PC-9 (cell line): Measurements from ENCODE around the gene TLE1. TPM values are rescaled to one million over a fixed set of nuclear protein-coding genes. Genes with fewer than 3 reads are reported as not detected.

ENCODE experiments used
- BruUV-seq: library from RNA; stranded (reverse); fragments of 400-500 nt; replicated peaks from 2 replicates; lab custom pipeline; 2021; lab: Mats Ljungman, UMichigan
- CTCF ChIA-PET: fragments of 300-600 bp; sonication (Branson Sonifier 250); formaldehyde crosslinking; loops from one replicate; lab custom pipeline; 2022; ENCODE audit warnings: antibody characterized with exemption; lab: Charles Lee
- POLR2A ChIA-PET: fragments of 300-600 bp; sonication (Branson Sonifier 250); formaldehyde crosslinking; loops from one replicate; lab custom pipeline; 2022; ENCODE audit warnings: antibody characterized with exemption; ENCODE audit not compliant: unreplicated experiment; lab: Charles Lee
- DNase-seq, 2 experiments: peaks; one replicate each; pipeline versions ENCODE4 v3.0.0 to v3.0.0-alpha.2; 2015 to 2022; ENCODE audit warnings: mixed read lengths in 1 of 2
- H2AFZ ChIP-seq: fragments of 200-600 bp; sonication (generic); 2 replicates; pipeline ENCODE4 v1.8.1; 2017; ENCODE audit warnings: antibody characterized with exemption
- H3F3A ChIP-seq: fragments of 200-600 bp; sonication (generic); 2 replicates; pipeline ENCODE4 v1.8.1; 2017; ENCODE audit warnings: antibody characterized with exemption, mild to moderate bottlenecking, low read depth; ENCODE audit not compliant: insufficient read depth
- H3K27ac ChIP-seq: fragments of 200-600 bp; sonication (generic); 2 replicates; pipeline ENCODE4 v1.6.1; 2016; ENCODE audit warnings: mixed run types
- H3K27me3 ChIP-seq: fragments of 200-600 bp; sonication (generic); 2 replicates; pipeline ENCODE4 v1.6.1; 2016; ENCODE audit warnings: low read depth, mixed run types; ENCODE audit not compliant: insufficient read depth
- H3K36me3 ChIP-seq: fragments of 200-600 bp; sonication (generic); 2 replicates; pipeline ENCODE4 v1.6.1; 2016; ENCODE audit warnings: low read depth, mixed run types
- H3K4me1 ChIP-seq: fragments of 200-600 bp; sonication (generic); replicated peaks from 2 replicates; pipeline ENCODE4 v1.6.1; 2016; ENCODE audit warnings: mixed run types; ENCODE audit not compliant: insufficient read depth
- H3K4me2 ChIP-seq: fragments of 200-600 bp; sonication (generic); 2 replicates; pipeline ENCODE4 v1.6.1; 2017; ENCODE audit warnings: mixed run types
- H3K4me3 ChIP-seq: fragments of 200-600 bp; sonication (generic); 2 replicates; pipeline ENCODE4 v1.6.1; 2016; ENCODE audit warnings: mixed run types
- H3K79me2 ChIP-seq: fragments of 200-600 bp; sonication (generic); 2 replicates; pipeline ENCODE4 v1.6.1; 2017; ENCODE audit warnings: low read depth, mixed run types
- H3K9me2 ChIP-seq: fragments of 200-600 bp; sonication (generic); 2 replicates; pipeline ENCODE4 v1.8.1; 2017; ENCODE audit warnings: mild to moderate bottlenecking; ENCODE audit not compliant: insufficient read depth
- H3K9me3 ChIP-seq: fragments of 200-600 bp; sonication (generic); 2 replicates; pipeline ENCODE4 v1.8.1; 2016; ENCODE audit warnings: low read depth; ENCODE audit not compliant: insufficient read depth
- H4K20me1 ChIP-seq: fragments of 200-600 bp; sonication (generic); 2 replicates; pipeline ENCODE4 v1.8.1; 2017; ENCODE audit not compliant: insufficient read depth
- CTCF ChIP-seq: fragments of 200-600 bp; sonication (generic); conservative IDR thresholded peaks from 2 replicates; pipeline ENCODE4 v1.6.1; 2017; ENCODE audit warnings: mixed run types, antibody characterized with exemption, mild to moderate bottlenecking, moderate library complexity
- EZH2 ChIP-seq: fragments of 200-600 bp; sonication (generic); IDR thresholded peaks from 2 replicates; pipeline ENCODE4 v1.8.0; 2017; ENCODE audit warnings: antibody characterized with exemption, low read depth
- intact Hi-C: fragments of 100-400 bp; cut with micrococcal nuclease; formaldehyde crosslinking; loops from one replicate; pipeline ENCODE4 v1.10.0; 2022; ENCODE audit not compliant: unreplicated experiment
- total RNA-seq: library from RNA; stranded (reverse); gene quantifications from 2 replicates; pipeline ENCODE4 v1.2.3, GENCODE V29; 2021

The TLE1 gene
- total RNA-seq, 1 experiment from 2014 or later, result 80.9 TPM

GRCh38 chr9:81605170-81605670, 84.1 kb downstream of the TLE1 start:
- no TSS peak for BruUV-seq

GRCh38 chr9:81604306-81605169, 84.8 kb downstream of the TLE1 start:
- Histone ChIP-seq H4K20me1 (no peaks in the 10 kb centered on the region), H3K9me3 (no peaks in the 10 kb centered on the region), H3K4me2 (no peak overlapping the region), H3K27me3 (no peaks in the 10 kb centered on the region), H3K36me3 (peaks cover 42% of the 10 kb centered on the region), H3K9me2 (no peaks in the 10 kb centered on the region), H3K4me1 (peaks cover 8% of the 10 kb centered on the region), H3F3A (no peaks in the 10 kb centered on the region), H3K27ac (no peak overlapping the region), H3K4me3 (no peak overlapping the region), H3K79me2 (no peaks in the 10 kb centered on the region), H2AFZ (no peak overlapping the region)
- ChIA-PET POLR2A (no interaction called here), CTCF (no interaction called here)
- intact Hi-C loops, result no loop called here
- DNase-seq, result no peak
- TF ChIP-seq EZH2, result no peak
- TF ChIP-seq CTCF, result no peak
- no TSS peak for BruUV-seq

More at GRCh38 chr9:81605170-81605670, 84.1 kb downstream of the TLE1 start:
- H3K27me3 ChIP-seq, result no peaks in the 10 kb centered on the region
- no peak overlapping the region for H3K4me2 ChIP-seq
- H3K9me2 ChIP-seq, result no peaks in the 10 kb centered on the region
- no peak for DNase-seq
- peaks cover 42% of the 10 kb centered on the region for H3K36me3 ChIP-seq
- TF ChIP-seq EZH2 (no peak), CTCF (no peak)
- ChIA-PET POLR2A (no interaction called here), CTCF (no interaction called here)
- H3K27ac ChIP-seq, result no peak overlapping the region
- H3K9me3 ChIP-seq, result no peaks in the 10 kb centered on the region
- no peak overlapping the region for H3K4me3 ChIP-seq
- H3K4me1 ChIP-seq, result peaks cover 8% of the 10 kb centered on the region
- no peaks in the 10 kb centered on the region for H3F3A ChIP-seq
- intact Hi-C loops, result no loop called here
- H3K79me2 ChIP-seq, result no peaks in the 10 kb centered on the region
- H4K20me1 ChIP-seq, result no peaks in the 10 kb centered on the region
- no peak overlapping the region for H2AFZ ChIP-seq

- Histone ChIP-seq H3K27ac (no peak overlapping the region), H3K4me2 (no peak overlapping the region), H3K27me3 (no peaks in the 10 kb centered on the region), H3K79me2 (no peaks in the 10 kb centered on the region), H3F3A (no peaks in the 10 kb centered on the region), H3K36me3 (peaks cover 36% of the 10 kb centered on the region; the same call in 1 of the 2 replicates), H4K20me1 (no peaks in the 10 kb centered on the region), H3K4me1 (peaks cover 8% of the 10 kb centered on the region), H3K9me3 (no peaks in the 10 kb centered on the region), H3K4me3 (no peak overlapping the region), H2AFZ (no peak overlapping the region), H3K9me2 (no peaks in the 10 kb centered on the region)
- POLR2A ChIA-PET, result no interaction called here
- CTCF ChIA-PET, result no interaction called here
- DNase-seq, result no peak
- TF ChIP-seq CTCF (no peak), EZH2 (no peak)
- BruUV-seq, result no TSS peak
- intact Hi-C loops, result no loop called here
These were observed 86.3 kb downstream of the TLE1 start for GRCh38 chr9:81602887-81603680.
